GM12891 (cell line): ENCODE measurements around the gene R3HDM2.

ENCODE experiments used
- POLR2A ChIP-seq: IDR thresholded peaks from 2 replicates; pipeline ENCODE4 v1.6.1; 2011; ENCODE audit warnings: low read depth, low read length, control low read depth
- POLR2AphosphoS5 ChIP-seq: IDR thresholded peaks from 2 replicates; pipeline ENCODE4 v1.6.1; 2011; ENCODE audit warnings: low read depth, low read length, control low read depth
- SPI1 ChIP-seq: IDR thresholded peaks from 2 replicates; pipeline ENCODE4 v1.6.1; 2011; ENCODE audit warnings: low read depth, low read length, control low read depth
- TAF1 ChIP-seq: IDR thresholded peaks from 2 replicates; pipeline ENCODE4 v1.6.1; 2011; ENCODE audit warnings: low read depth, low read length, control low read depth

DNA sequence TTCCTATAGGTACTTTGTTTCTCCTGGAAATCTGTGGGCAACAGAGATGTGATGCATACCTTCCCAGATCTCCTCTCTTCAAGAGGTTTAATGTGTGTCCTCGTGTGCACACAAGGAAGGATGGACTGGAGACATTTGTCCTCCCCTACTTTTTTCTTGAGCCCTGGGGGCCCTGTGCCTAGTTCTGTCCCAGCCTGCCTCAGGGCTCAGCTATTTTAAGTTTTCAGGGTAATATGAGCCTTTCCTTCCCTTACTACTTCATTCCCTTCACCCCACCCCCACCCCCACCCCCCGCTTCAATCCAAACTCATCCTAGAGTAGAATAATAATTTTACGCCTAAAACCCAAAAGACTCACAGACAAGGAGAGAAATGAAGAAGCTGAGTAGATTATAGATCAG, 180.3 kb downstream of the R3HDM2 start:
- no peak for TF ChIP-seq TAF1
- no peak for TF ChIP-seq POLR2A
- no peak for TF ChIP-seq POLR2AphosphoS5
- no peak for TF ChIP-seq SPI1
